SK-N-SH treated with all-trans-retinoic acid at 6 μM for 48 hours (cell line): ENCODE measurements around the gene GTF2F1.

Experiments used
- ATAC-seq: fragments of 200-7000 bp; cut with Tn5 transposase; 3 replicates; pipeline ENCODE4 v1.9.1; 2020; ENCODE audit warnings: mild to moderate bottlenecking, moderate library complexity
- ARNTL ChIP-seq: fragments of 450-650 bp; formaldehyde crosslinking; IDR thresholded peaks from 2 replicates; pipeline ENCODE4 v1.5.0; 2020; ENCODE audit warnings: low read depth, mild to moderate bottlenecking, moderate library complexity, borderline replicate concordance
- BACH2 ChIP-seq: fragments of 250-450 bp; sonication (Bioruptor Pico); IDR thresholded peaks from 2 replicates; pipeline ENCODE4 v1.9.0; 2021; ENCODE audit warnings: mild to moderate bottlenecking, borderline replicate concordance
- CSDC2 ChIP-seq: fragments of 250-450 bp; sonication (Bioruptor Pico); IDR thresholded peaks from 2 replicates; pipeline ENCODE4 v1.5.0; 2020; ENCODE audit warnings: mild to moderate bottlenecking, moderate library complexity
- ESRRG ChIP-seq: fragments of 250-450 bp; sonication (Bioruptor Pico); IDR thresholded peaks from 2 replicates; pipeline ENCODE4 v1.6.1; 2021; ENCODE audit warnings: mild to moderate bottlenecking
- GLIS3 ChIP-seq: fragments of 250-450 bp; sonication (Bioruptor Pico); IDR thresholded peaks from 2 replicates; pipeline ENCODE4 v1.5.0; 2020; ENCODE audit warnings: mild to moderate bottlenecking, moderate library complexity
- ISL1 ChIP-seq: fragments of 250-450 bp; sonication (Bioruptor Pico); IDR thresholded peaks from 2 replicates; pipeline ENCODE4 v2.1.2; 2022; ENCODE audit warnings: mild to moderate bottlenecking, moderate library complexity
- OSR1 ChIP-seq: fragments of 250-450 bp; sonication (Bioruptor Pico); IDR thresholded peaks from 2 replicates; pipeline ENCODE4 v1.8.0; 2022; ENCODE audit warnings: moderate library complexity, mild to moderate bottlenecking, inconsistent platforms
- PPARA ChIP-seq: fragments of 250-450 bp; sonication (Bioruptor Pico); IDR thresholded peaks from 2 replicates; pipeline ENCODE4 v1.5.0; 2020; ENCODE audit warnings: mild to moderate bottlenecking, borderline replicate concordance
- RARB ChIP-seq: fragments of 250-450 bp; sonication (Bioruptor Pico); IDR thresholded peaks from 2 replicates; pipeline ENCODE4 v1.8.0; 2021; ENCODE audit warnings: mild to moderate bottlenecking, moderate library complexity
- SNAI2 ChIP-seq: fragments of 250-450 bp; sonication (Bioruptor Pico); IDR thresholded peaks from 2 replicates; pipeline ENCODE4 v1.5.0; 2020; ENCODE audit warnings: mild to moderate bottlenecking, moderate library complexity
- TCF4 ChIP-seq: fragments of 250-450 bp; sonication (Bioruptor Pico); IDR thresholded peaks from 2 replicates; pipeline ENCODE4 v1.8.0; 2021; ENCODE audit warnings: mild to moderate bottlenecking, moderate library complexity, borderline replicate concordance
- TOX ChIP-seq: fragments of 250-450 bp; sonication (Bioruptor Pico); IDR thresholded peaks from 2 replicates; pipeline ENCODE4 v1.8.0; 2021; ENCODE audit warnings: mild to moderate bottlenecking, moderate library complexity, borderline replicate concordance
- ZC3H10 ChIP-seq: fragments of 250-450 bp; sonication (Bioruptor Pico); IDR thresholded peaks from 2 replicates; pipeline ENCODE4 v1.5.1; 2021; ENCODE audit warnings: mild to moderate bottlenecking, moderate library complexity
- ZFP3 ChIP-seq: fragments of 250-450 bp; sonication (Bioruptor Pico); IDR thresholded peaks from 2 replicates; pipeline ENCODE4 v1.5.0; 2020; ENCODE audit warnings: mild to moderate bottlenecking, moderate library complexity
- ZFP30 ChIP-seq: fragments of 450-650 bp; formaldehyde crosslinking; IDR thresholded peaks from 2 replicates; pipeline ENCODE4 v1.5.0; 2022; ENCODE audit warnings: mild to moderate bottlenecking, moderate library complexity
- ZNF565 ChIP-seq: fragments of 450-650 bp; formaldehyde crosslinking; conservative IDR thresholded peaks from 2 replicates; pipeline ENCODE4 v1.5.0; 2020; ENCODE audit warnings: low read depth, mild to moderate bottlenecking, moderate library complexity
- ZNF70 ChIP-seq: fragments of 450-650 bp; formaldehyde crosslinking; IDR thresholded peaks from 2 replicates; pipeline ENCODE4 v1.5.0; 2020; ENCODE audit warnings: mild to moderate bottlenecking, moderate library complexity
- ZNF8 ChIP-seq: fragments of 450-650 bp; formaldehyde crosslinking; IDR thresholded peaks from 2 replicates; pipeline ENCODE4 v1.5.0; 2020; ENCODE audit warnings: mild to moderate bottlenecking, moderate library complexity
- TF ChIP-seq, protein P1 (sequence below): fragments of 250-450 bp; sonication (Bioruptor Pico); IDR thresholded peaks from 2 replicates; pipeline ENCODE4 v1.5.1; 2020; ENCODE audit warnings: low read depth, mild to moderate bottlenecking, moderate library complexity
- TF ChIP-seq, protein P2 (sequence below): fragments of 250-450 bp; sonication (Bioruptor Pico); IDR thresholded peaks from 2 replicates; pipeline ENCODE4 v1.8.0; 2021; ENCODE audit warnings: low read depth, mild to moderate bottlenecking, moderate library complexity, borderline replicate concordance
- TF ChIP-seq, protein P3 (sequence below): fragments of 250-450 bp; sonication (Bioruptor Pico); IDR thresholded peaks from 2 replicates; pipeline ENCODE4 v1.8.0; 2020; ENCODE audit warnings: mild to moderate bottlenecking, moderate library complexity, borderline replicate concordance
- TF ChIP-seq, protein P4 (sequence below): fragments of 250-450 bp; sonication (Bioruptor Pico); IDR thresholded peaks from 2 replicates; pipeline ENCODE4 v1.5.1; 2021; ENCODE audit warnings: mild to moderate bottlenecking, moderate library complexity
- TF ChIP-seq, protein P5 (sequence below): fragments of 250-450 bp; sonication (Bioruptor Pico); IDR thresholded peaks from 2 replicates; pipeline ENCODE4 v1.5.0; 2020; ENCODE audit warnings: mild to moderate bottlenecking, moderate library complexity

GTF2F1 gene

DNA sequence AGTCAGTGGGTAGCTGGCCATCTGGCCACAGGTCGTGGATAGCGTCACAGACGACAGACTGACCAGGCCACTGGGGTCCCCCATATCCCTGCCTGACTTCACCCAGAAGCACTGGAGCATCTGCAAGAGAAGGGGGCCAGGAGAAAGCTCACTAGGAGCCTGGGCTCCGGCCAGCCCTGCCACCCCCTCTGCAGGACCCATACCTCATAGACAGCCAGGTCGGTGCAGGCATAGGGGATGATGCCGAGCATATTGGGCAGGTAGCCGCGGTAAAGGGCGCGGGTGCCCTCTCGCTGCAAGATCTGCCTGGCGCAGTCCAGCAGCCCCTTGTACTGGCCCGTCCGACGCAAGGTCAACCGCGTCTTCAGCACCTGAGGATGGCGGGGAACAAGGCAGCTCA is 34.2 kb upstream of the GTF2F1 start:
- no peak for ATAC-seq
- no peak for TF ChIP-seq ZNF8 (CRISPR knock-in tag)
- no peak for TF ChIP-seq ARNTL (CRISPR knock-in tag)
- TF ChIP-seq BACH2 (CRISPR knock-in tag), result no peak

DNA sequence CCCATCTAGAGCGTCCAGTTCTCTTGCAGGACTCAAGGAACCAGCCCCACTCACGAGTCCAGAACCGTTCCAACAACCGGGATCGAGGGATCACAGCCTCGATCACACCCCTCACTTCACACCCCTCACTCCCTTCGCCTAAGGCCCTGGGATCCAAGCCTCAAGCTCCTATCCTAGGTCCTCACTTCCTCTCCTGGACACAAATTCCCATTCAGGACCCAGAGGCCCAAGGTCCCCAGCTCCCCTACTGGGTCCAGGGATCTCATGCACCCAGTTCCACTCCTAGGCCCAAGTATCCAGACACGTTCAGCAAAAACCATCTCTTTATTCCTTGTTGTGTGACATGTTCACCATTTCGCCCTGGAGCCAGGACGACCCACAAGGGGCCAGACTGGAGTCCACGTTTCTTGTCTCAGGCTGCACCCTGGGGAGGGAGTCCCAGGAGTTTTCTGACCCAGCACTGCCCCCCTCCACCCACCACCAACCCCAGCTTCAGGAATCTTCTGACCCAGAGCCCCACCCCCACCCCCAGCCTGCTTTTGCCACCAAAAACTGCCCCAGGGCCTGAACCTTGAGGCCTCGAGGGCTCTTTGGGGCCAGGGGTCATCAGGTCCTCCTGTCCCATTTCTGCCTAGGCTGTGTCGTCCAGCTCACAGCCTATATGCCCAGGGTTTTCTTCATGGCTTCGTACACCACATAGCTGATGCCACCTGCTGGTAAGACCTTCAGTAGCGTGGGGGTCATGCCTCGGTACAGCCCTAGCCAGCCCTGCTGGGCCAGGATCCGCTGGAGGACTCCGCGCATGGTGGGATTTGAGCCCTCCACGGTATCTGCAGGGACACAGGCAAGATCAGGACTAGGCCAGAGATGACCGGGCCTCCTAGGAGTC is 33.0 kb upstream of the GTF2F1 start:
- ATAC-seq, result no peak

DNA sequence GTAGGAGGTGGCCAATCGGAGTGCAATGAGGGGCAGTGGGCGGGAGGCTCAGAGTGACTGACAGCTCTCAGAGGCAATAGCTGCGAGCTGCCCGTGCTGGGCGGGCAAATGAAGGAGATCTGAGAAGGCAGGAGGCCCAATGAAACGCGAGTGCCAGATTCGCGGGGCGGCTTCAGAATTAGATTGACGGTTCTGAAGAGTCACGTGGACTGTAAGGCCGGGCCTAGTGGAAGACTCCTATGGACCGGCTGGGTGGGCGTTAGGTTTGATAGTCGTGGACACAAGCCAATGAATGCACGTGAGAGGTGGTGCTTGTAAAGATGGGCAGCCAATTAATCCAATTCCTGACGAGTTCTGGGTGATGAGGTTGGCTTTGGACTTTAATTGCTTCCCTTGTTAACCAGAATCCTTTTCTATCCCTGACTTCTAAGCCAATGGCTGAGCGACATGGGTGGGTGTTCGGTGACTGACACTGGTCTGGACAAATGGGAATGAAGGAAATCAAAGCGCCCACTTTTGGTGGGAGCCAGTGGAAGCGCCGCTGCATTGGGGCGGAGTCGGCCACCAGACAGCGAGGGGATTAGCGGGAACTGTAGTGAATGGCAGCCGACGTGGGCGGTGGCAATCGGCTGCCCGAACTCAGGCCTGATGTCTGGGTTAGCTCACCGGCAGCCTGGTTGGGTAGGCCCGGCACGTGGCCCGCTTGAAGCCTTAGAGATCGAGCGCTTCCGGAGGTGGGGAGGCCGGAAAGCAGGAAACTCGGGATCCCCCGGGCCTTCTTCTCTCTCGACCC is 32.2 kb upstream of the GTF2F1 start:
- ATAC-seq, result peak; percentile 94
- no peak for TF ChIP-seq TCF4 (CRISPR knock-in tag)
- TF ChIP-seq, protein P1, sequence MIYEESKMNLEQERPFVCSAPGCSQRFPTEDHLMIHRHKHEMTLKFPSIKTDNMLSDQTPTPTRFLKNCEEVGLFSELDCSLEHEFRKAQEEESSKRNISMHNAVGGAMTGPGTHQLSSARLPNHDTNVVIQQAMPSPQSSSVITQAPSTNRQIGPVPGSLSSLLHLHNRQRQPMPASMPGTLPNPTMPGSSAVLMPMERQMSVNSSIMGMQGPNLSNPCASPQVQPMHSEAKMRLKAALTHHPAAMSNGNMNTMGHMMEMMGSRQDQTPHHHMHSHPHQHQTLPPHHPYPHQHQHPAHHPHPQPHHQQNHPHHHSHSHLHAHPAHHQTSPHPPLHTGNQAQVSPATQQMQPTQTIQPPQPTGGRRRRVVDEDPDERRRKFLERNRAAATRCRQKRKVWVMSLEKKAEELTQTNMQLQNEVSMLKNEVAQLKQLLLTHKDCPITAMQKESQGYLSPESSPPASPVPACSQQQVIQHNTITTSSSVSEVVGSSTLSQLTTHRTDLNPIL (CRISPR knock-in tag), result no peak
- TF ChIP-seq RARB, result no peak
- TF ChIP-seq ZNF565 (CRISPR knock-in tag), result no peak
- no peak for TF ChIP-seq ZNF70 (CRISPR knock-in tag)
- TF ChIP-seq GLIS3 (CRISPR knock-in tag), result no peak
- TF ChIP-seq ZC3H10 (CRISPR knock-in tag), result no peak
- TF ChIP-seq, protein P2, sequence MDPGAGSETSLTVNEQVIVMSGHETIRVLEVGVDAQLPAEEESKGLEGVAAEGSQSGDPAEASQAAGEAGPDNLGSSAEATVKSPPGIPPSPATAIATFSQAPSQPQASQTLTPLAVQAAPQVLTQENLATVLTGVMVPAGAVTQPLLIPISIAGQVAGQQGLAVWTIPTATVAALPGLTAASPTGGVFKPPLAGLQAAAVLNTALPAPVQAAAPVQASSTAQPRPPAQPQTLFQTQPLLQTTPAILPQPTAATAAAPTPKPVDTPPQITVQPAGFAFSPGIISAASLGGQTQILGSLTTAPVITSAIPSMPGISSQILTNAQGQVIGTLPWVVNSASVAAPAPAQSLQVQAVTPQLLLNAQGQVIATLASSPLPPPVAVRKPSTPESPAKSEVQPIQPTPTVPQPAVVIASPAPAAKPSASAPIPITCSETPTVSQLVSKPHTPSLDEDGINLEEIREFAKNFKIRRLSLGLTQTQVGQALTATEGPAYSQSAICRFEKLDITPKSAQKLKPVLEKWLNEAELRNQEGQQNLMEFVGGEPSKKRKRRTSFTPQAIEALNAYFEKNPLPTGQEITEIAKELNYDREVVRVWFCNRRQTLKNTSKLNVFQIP (CRISPR knock-in tag), result no peak
- no peak for TF ChIP-seq ZNF8 (CRISPR knock-in tag)
- TF ChIP-seq TOX (CRISPR knock-in tag), result no peak
- no peak for TF ChIP-seq ARNTL (CRISPR knock-in tag)
- TF ChIP-seq OSR1 (CRISPR knock-in tag), result no peak
- TF ChIP-seq ESRRG (CRISPR knock-in tag), result no peak
- TF ChIP-seq, protein P3, sequence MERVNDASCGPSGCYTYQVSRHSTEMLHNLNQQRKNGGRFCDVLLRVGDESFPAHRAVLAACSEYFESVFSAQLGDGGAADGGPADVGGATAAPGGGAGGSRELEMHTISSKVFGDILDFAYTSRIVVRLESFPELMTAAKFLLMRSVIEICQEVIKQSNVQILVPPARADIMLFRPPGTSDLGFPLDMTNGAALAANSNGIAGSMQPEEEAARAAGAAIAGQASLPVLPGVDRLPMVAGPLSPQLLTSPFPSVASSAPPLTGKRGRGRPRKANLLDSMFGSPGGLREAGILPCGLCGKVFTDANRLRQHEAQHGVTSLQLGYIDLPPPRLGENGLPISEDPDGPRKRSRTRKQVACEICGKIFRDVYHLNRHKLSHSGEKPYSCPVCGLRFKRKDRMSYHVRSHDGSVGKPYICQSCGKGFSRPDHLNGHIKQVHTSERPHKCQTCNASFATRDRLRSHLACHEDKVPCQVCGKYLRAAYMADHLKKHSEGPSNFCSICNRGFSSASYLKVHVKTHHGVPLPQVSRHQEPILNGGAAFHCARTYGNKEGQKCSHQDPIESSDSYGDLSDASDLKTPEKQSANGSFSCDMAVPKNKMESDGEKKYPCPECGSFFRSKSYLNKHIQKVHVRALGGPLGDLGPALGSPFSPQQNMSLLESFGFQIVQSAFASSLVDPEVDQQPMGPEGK, result no peak
- TF ChIP-seq ZFP3 (CRISPR knock-in tag), result no peak
- TF ChIP-seq BACH2 (CRISPR knock-in tag), result 0 out of 2 replicates have a peak, but pooled peaks have one; percentile 52
- TF ChIP-seq, protein P4, sequence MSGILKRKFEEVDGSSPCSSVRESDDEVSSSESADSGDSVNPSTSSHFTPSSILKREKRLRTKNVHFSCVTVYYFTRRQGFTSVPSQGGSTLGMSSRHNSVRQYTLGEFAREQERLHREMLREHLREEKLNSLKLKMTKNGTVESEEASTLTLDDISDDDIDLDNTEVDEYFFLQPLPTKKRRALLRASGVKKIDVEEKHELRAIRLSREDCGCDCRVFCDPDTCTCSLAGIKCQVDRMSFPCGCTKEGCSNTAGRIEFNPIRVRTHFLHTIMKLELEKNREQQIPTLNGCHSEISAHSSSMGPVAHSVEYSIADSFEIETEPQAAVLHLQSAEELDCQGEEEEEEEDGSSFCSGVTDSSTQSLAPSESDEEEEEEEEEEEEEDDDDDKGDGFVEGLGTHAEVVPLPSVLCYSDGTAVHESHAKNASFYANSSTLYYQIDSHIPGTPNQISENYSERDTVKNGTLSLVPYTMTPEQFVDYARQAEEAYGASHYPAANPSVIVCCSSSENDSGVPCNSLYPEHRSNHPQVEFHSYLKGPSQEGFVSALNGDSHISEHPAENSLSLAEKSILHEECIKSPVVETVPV (CRISPR knock-in tag), result no peak
- no peak for TF ChIP-seq ISL1
- peak; percentile 88; the same call in 1 of the 2 replicates for TF ChIP-seq SNAI2 (CRISPR knock-in tag)
- 0 out of 2 replicates have a peak, but pooled peaks have one; percentile 39 for TF ChIP-seq ZFP30 (CRISPR knock-in tag)
- no peak for TF ChIP-seq PPARA

More for the DNA sequence above, 33.0 kb upstream of the GTF2F1 start:
- TF ChIP-seq OSR1 (CRISPR knock-in tag), result no peak
- TF ChIP-seq ZNF8 (CRISPR knock-in tag), result no peak
- TF ChIP-seq ZFP3 (CRISPR knock-in tag), result 0 out of 2 replicates have a peak, but pooled peaks have one; percentile 53
- TF ChIP-seq ZNF565 (CRISPR knock-in tag), result no peak
- no peak for TF ChIP-seq ESRRG (CRISPR knock-in tag)
- TF ChIP-seq, protein P5, sequence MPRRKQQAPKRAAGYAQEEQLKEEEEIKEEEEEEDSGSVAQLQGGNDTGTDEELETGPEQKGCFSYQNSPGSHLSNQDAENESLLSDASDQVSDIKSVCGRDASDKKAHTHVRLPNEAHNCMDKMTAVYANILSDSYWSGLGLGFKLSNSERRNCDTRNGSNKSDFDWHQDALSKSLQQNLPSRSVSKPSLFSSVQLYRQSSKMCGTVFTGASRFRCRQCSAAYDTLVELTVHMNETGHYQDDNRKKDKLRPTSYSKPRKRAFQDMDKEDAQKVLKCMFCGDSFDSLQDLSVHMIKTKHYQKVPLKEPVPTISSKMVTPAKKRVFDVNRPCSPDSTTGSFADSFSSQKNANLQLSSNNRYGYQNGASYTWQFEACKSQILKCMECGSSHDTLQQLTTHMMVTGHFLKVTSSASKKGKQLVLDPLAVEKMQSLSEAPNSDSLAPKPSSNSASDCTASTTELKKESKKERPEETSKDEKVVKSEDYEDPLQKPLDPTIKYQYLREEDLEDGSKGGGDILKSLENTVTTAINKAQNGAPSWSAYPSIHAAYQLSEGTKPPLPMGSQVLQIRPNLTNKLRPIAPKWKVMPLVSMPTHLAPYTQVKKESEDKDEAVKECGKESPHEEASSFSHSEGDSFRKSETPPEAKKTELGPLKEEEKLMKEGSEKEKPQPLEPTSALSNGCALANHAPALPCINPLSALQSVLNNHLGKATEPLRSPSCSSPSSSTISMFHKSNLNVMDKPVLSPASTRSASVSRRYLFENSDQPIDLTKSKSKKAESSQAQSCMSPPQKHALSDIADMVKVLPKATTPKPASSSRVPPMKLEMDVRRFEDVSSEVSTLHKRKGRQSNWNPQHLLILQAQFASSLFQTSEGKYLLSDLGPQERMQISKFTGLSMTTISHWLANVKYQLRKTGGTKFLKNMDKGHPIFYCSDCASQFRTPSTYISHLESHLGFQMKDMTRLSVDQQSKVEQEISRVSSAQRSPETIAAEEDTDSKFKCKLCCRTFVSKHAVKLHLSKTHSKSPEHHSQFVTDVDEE, result no peak
- TF ChIP-seq CSDC2 (CRISPR knock-in tag), result peak; percentile 88; the same call in 1 of the 2 replicates
- TF ChIP-seq ISL1, result no peak
